GM18873 (cell line): ENCODE data around the gene SPTLC2.
"Not testable (repeated sequence)": the region's sequence is repeated elsewhere in the genome, so short reads cannot be mapped to it uniquely, and the experiment has no call there.

Source experiments
- ATAC-seq: cut with Tn5 transposase; IDR thresholded peaks from one replicate; pipeline ENCODE4 v1.9.1; 2021; ENCODE audit warnings: mild to moderate bottlenecking, moderate library complexity, moderate number of reproducible peaks; ENCODE audit not compliant: unreplicated experiment, low FRiP score

The SPTLC2 gene

GRCh38 chr14:77590845-77591485 lies 25.5 kb downstream of the SPTLC2 start:
- peak; percentile 35 for ATAC-seq

DNA sequence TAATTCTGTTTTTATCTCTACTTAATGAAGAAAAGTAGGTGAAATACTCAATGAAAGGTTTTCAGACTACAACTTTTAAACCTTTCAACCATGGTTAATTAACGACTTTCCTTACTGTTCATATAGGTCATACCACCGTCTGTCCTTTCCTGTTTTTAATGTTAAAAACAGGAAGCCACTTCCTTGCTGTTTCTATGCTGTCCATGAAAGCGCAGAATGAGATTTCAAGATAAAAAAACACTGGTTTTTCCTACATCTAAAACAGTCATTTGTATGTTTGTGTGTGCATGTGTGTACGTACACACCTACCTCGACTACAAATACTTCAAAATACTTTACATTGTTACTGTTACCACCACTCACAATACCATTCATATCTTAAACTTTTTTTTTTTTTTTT lies 27.3 kb downstream of the SPTLC2 start:
- ATAC-seq, result no peak

DNA sequence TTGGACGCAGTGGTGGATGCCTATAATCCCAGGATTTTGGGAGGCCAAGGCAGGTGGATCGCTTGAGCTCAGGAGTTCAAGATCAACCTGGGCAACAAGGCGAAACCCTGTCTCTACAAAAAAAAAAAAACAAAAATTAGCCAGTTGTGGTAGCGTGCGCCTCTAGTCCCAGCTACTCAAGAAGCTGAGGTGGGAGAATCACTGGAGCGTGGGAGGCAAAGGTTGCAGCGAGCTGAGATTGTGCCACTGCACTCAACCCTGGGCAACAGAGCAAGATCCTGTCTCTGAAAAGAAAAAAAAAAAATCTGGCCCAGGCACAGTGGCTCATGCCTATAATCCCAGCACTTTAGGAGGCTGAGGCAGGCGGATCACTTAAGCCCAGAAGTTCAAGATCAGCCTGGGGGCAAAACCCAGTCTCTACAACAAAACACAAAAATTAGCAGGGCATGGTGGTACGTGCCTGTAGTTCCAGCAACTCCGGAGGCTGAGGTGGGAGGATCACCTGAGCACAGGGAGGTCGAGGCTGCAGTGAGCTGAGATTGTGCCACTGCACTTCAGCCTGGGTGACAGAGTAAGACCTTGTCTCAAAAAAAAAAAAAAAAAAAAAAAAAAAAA lies 27.9 kb downstream of the SPTLC2 start:
- ATAC-seq, result not testable (repeated sequence)

DNA sequence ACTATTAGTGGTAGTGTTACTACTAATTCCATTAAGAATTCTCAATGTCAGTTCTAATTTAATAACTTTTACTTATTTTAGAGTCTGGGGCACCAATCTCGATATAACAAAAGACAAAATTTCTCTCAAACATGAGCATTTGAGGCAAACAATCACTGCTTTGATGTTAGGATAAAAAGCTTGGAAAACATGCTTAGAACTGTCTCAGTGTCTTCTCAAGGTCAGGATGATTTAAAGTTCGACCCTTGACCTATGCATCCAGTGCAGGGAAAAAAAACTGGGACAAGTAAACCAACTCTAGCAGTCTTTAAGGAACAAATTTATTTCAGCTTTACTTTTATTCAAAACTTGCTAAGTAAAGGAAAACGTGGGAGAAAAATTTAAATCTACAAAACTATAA lies 31.1 kb downstream of the SPTLC2 start:
- no peak for ATAC-seq

GRCh38 chr14:77584809-77585208 lies 31.6 kb downstream of the SPTLC2 start:
- no peak for ATAC-seq

GRCh38 chr14:77583657-77584056 lies 32.8 kb downstream of the SPTLC2 start:
- no peak for ATAC-seq

DNA sequence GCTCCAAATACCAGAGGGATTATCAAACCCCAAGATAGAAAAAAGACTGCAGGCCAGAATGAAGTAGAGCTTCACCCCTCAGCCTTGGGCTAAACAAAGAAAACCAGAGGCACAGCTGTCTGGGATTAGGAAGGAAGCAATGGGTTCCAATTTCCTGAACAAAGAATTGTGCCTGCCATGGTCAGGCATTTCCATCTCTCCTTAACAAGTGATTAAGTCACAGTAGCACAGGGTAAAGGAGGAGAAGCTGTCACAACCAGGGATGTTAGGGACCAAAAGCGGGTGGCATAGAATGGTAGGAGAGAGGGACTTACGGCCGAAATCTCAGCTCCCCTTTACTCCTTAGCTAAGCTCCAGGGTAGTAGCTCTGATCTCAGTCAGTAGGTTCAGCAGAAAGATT lies 33.9 kb downstream of the SPTLC2 start:
- ATAC-seq, result no peak

GRCh38 chr14:77580964-77581505 lies 35.4 kb downstream of the SPTLC2 start:
- ATAC-seq, result peak; percentile 47

GRCh38 chr14:77580477-77580876 lies 36.0 kb downstream of the SPTLC2 start:
- no peak for ATAC-seq

GRCh38 chr14:77579780-77580179 lies 36.7 kb downstream of the SPTLC2 start:
- no peak for ATAC-seq

DNA sequence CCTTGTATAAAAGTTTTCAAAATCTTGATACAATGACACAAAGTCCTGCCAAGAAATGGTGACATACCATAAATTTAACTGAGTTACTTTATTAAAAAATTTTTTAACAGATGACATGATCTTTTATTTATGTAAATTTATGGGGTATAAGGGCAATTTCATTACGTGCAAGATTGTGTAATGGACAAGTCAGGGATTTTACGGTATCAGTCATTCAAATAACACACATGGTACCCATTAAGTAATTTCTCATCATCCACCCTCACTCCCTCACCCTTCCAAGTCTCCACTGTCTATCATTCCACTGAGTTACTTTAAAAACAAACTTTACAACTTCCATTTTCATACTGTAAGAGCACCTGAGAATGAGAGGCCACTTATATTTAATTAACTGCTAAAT lies 37.4 kb downstream of the SPTLC2 start:
- no peak for ATAC-seq

DNA sequence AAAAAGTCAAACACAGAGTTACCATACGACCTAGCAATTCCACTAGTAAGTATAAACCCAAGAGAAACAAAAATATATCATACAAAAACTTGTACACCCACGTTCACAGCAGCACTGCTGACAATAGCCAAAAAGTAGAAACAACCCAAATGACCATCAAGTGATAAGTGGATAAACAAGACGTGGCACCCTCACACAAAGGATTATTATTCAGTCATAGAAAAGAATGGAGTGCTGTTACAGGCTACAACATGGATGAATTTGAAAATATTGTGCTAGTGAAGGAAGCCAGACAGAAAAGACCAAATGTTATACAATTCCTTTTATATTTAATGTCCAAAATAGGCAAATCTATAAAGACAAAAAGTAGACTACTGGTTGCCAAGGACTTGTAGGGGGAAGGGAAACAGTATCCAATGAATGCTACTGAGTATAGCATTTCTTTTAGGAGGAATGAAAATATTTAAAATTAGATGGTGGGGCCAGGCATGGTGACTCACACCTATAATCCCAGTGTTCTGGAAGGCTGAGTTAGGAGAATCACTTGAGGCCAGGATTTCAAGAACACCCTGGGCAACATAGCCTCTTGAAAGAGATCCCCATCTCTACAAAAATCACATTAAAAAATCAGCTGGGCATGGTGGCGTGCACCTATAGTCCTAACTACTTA lies 41.9 kb downstream of the SPTLC2 start:
- ATAC-seq, result no peak

- ATAC-seq, result no peak
Observed at GRCh38 chr14:77573964-77574363, 42.5 kb downstream of the SPTLC2 start.

DNA sequence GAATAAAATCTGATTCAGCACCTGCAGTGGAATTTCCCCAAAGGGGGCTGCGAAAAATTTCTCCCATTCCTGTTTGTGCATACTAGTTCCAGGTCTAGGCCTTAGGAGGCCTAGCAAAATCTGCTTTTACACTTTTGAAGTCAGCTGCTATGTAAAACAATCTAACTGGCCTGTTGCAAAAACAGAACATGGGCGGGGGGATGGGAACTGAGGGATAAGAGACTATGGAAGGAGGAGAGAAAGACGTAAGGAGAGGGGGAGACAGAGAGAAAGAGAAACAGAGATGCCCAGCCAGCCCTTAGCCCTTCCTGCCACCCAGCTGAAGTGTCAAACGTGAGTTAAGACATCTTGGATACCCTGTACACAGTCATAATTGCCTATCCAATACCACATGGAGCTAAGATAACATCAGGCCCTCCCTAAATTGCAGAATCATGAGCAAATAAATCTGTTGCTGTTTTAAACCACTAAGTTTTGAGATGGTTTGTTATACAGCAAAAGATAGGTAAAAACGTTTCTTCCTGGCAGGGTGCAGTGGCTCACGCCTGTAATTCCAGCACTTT lies 45.6 kb downstream of the SPTLC2 start:
- no peak for ATAC-seq

DNA sequence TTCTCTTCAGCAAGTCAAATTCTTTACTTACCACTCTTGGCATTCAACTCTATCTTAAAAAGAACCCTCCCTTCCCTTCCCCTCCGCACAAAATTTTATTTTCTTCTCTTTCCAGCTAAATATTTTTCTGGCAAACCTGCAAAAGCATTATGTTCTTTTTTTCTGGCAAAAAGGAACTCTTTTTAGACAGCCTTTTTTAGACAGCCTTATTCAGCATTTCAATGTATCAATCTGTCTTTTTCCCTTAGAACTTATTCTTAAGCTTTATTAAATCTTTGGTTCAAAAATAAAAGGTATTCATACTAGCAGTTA lies 50.5 kb downstream of the SPTLC2 start:
- no peak for ATAC-seq

GRCh38 chr14:77565289-77565993 lies 51.0 kb downstream of the SPTLC2 start:
- no peak for ATAC-seq

- ATAC-seq, result no peak
Observed at GRCh38 chr14:77562681-77563080, 53.8 kb downstream of the SPTLC2 start.

GRCh38 chr14:77561881-77562280 lies 54.6 kb downstream of the SPTLC2 start:
- ATAC-seq, result no peak

- ATAC-seq, result no peak
Observed at GRCh38 chr14:77559381-77559780, 57.1 kb downstream of the SPTLC2 start.

GRCh38 chr14:77557391-77557790 lies 59.0 kb downstream of the SPTLC2 start:
- ATAC-seq, result no peak

- no peak for ATAC-seq
Observed at GRCh38 chr14:77556946-77557345, 59.5 kb downstream of the SPTLC2 start.
